OCI-LY1 (cell line): ENCODE results near the gene LITAF.
"Not testable (repeated sequence)": the region's sequence is repeated elsewhere in the genome, so short reads cannot be mapped to it uniquely, and the experiment has no call there.

ENCODE experiments used
- H2AFZ ChIP-seq: fragments of 200-600 bp; sonication (generic), shearing (Covaris generic); 2 replicates; pipeline ENCODE4 v1.6.0; 2014; ENCODE audit warnings: antibody characterized with exemption, mild to moderate bottlenecking, low read length
- H3F3A ChIP-seq: fragments of 200-600 bp; sonication (generic), shearing (Covaris generic); 2 replicates; pipeline ENCODE4 v1.6.0; 2014; ENCODE audit warnings: mild to moderate bottlenecking, antibody characterized with exemption, low read length, moderate library complexity; ENCODE audit not compliant: insufficient read depth
- H3K27ac ChIP-seq: fragments of 200-600 bp; sonication (generic); 2 replicates; pipeline ENCODE4 v1.5.1; 2014; ENCODE audit warnings: low read length, mixed run types, mild to moderate bottlenecking, low read depth; ENCODE audit not compliant: poor library complexity, severe bottlenecking
- H3K27me3 ChIP-seq: fragments of 200-600 bp; sonication (generic); 2 replicates; pipeline ENCODE4 v1.6.0; 2014; ENCODE audit warnings: antibody characterized with exemption, mild to moderate bottlenecking, low read length, moderate library complexity; ENCODE audit not compliant: insufficient read depth
- H3K36me3 ChIP-seq: fragments of 200-600 bp; sonication (generic); 2 replicates; pipeline ENCODE4 v1.6.1; 2014; ENCODE audit warnings: mild to moderate bottlenecking, antibody characterized with exemption, low read length, moderate library complexity, mixed read lengths; ENCODE audit not compliant: insufficient read depth
- H3K4me1 ChIP-seq: fragments of 200-600 bp; sonication (generic); 2 replicates; pipeline ENCODE4 v1.5.1; 2014; ENCODE audit warnings: mild to moderate bottlenecking, low read length, moderate library complexity; ENCODE audit not compliant: insufficient read depth, severe bottlenecking
- H3K4me2 ChIP-seq: fragments of 200-600 bp; sonication (generic), shearing (Covaris generic); 2 replicates; pipeline ENCODE4 v1.6.1; 2014; ENCODE audit warnings: low read length
- H3K4me3 ChIP-seq: fragments of 200-600 bp; sonication (generic); 2 replicates; pipeline ENCODE4 v1.5.1; 2014; ENCODE audit warnings: low read length, low read depth, mild to moderate bottlenecking, mixed read lengths; ENCODE audit not compliant: poor library complexity, severe bottlenecking
- H3K79me2 ChIP-seq: fragments of 200-600 bp; shearing (Covaris generic); 2 replicates; pipeline ENCODE4 v1.6.1; 2016; ENCODE audit warnings: mixed run types, low read length, mixed read lengths; ENCODE audit not compliant: insufficient read depth
- H3K9ac ChIP-seq: fragments of 200-600 bp; sonication (generic), shearing (Covaris generic); 2 replicates; pipeline ENCODE4 v1.6.1; 2014; ENCODE audit warnings: mild to moderate bottlenecking, low read length, mixed read lengths
- H3K9me2 ChIP-seq: fragments of 200-600 bp; sonication (generic), shearing (Covaris generic); 2 replicates; pipeline ENCODE4 v1.6.1; 2014; ENCODE audit warnings: low read depth, mild to moderate bottlenecking, low read length, mixed read lengths
- H3K9me3 ChIP-seq: fragments of 200-600 bp; shearing (Covaris generic); 2 replicates; pipeline ENCODE4 v1.6.1; 2014; ENCODE audit warnings: low read length, mixed read lengths
- H4K20me1 ChIP-seq: fragments of 200-600 bp; sonication (generic), shearing (Covaris generic); 2 replicates; pipeline ENCODE4 v1.6.0; 2016; ENCODE audit warnings: mild to moderate bottlenecking, low read length; ENCODE audit not compliant: insufficient read depth
- EZH2 ChIP-seq: fragments of 200-600 bp; sonication (generic), shearing (Covaris generic); IDR thresholded peaks from 2 replicates; pipeline ENCODE4 v1.8.0; 2017; ENCODE audit warnings: borderline replicate concordance, mixed run types, mild to moderate bottlenecking, antibody characterized with exemption, low read length, moderate library complexity, mixed read lengths
- TF ChIP-seq, protein P1 (sequence below): fragments of 200-600 bp; sonication (generic), shearing (Covaris generic); IDR thresholded peaks from 2 replicates; pipeline ENCODE4 v1.5.1; 2017; ENCODE audit warnings: mild to moderate bottlenecking, antibody characterized with exemption, low read length, moderate library complexity, mixed read lengths

Gene LITAF

DNA sequence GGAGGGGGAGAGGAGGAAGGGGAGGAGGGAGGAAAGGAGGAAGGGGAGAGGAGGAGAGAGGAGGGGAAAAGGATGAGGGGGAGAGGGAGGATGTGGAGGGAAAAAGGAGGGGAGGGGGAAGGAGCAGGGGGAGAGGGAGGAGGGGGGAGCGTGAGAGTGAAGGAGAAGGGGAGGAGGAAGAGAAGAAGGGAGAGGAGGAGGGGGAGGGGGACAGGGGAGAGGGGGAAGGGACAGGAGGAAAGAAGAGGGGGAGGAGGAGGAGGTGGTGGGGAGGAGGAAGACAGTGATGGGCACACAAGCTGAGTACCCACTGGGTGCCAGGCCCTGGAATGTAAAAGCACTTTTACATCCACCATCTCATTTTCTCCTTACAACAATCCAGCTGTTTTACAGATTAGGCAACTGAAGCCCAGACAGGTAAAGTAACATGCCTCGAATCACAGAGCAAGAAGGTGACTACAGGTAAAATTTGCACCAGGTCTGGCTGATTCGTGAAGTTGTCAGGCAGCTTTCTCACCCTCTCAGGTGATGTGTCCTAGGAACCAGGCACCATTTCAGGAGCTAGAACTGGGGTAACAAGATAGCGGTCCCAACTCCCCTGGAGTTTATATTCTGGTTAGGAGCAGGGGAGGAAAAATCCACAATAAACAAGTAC, 10.0 kb upstream of the LITAF start:
- TF ChIP-seq, protein P1, sequence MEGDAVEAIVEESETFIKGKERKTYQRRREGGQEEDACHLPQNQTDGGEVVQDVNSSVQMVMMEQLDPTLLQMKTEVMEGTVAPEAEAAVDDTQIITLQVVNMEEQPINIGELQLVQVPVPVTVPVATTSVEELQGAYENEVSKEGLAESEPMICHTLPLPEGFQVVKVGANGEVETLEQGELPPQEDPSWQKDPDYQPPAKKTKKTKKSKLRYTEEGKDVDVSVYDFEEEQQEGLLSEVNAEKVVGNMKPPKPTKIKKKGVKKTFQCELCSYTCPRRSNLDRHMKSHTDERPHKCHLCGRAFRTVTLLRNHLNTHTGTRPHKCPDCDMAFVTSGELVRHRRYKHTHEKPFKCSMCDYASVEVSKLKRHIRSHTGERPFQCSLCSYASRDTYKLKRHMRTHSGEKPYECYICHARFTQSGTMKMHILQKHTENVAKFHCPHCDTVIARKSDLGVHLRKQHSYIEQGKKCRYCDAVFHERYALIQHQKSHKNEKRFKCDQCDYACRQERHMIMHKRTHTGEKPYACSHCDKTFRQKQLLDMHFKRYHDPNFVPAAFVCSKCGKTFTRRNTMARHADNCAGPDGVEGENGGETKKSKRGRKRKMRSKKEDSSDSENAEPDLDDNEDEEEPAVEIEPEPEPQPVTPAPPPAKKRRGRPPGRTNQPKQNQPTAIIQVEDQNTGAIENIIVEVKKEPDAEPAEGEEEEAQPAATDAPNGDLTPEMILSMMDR = no peak
- no peak for TF ChIP-seq EZH2
- H3K9me3 ChIP-seq = 0 out of 2 replicates have a peak, but pooled peaks cover 2% of the 10 kb centered on the region
- no peak overlapping the region for H2AFZ ChIP-seq
- H3K4me2 ChIP-seq = no peak overlapping the region
- H4K20me1 ChIP-seq = no peaks in the 10 kb centered on the region
- H3K9ac ChIP-seq = no peak overlapping the region
- H3K4me1 ChIP-seq = peaks cover 11% of the 10 kb centered on the region
- no peaks in the 10 kb centered on the region; the same call in 1 of the 2 replicates for H3K27me3 ChIP-seq
- H3K9me2 ChIP-seq = no peaks in the 10 kb centered on the region
- no peaks in the 10 kb centered on the region for H3K79me2 ChIP-seq
- H3K36me3 ChIP-seq = no peaks in the 10 kb centered on the region
- no peak overlapping the region for H3K27ac ChIP-seq
- no peaks in the 10 kb centered on the region for H3F3A ChIP-seq
- H3K4me3 ChIP-seq = no peak overlapping the region

DNA sequence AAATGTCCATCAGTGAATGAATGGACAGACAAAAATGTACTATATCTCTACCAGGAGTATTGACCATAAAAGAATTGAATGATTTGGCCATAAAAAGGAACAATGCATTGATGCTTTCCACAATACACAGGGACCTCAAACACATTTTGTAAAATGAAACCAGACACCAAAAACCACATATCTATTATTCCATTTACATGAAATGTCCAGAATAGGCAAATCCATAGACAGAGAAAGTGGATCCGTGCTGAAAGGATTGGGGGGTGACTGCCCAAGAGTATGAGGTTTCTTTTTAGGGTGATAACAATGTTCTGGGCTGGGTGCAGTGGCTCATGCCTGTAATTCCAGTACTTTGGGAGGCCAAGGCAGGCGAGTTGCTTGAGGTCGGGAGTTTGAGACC, 6.9 kb upstream of the LITAF start:
- Histone ChIP-seq H3K36me3 (no peaks in the 10 kb centered on the region), H3K27ac (no peak overlapping the region), H3K9me3 (no peaks in the 10 kb centered on the region), H4K20me1 (no peaks in the 10 kb centered on the region), H3K4me3 (no peak overlapping the region), H3K9ac (no peak overlapping the region), H3F3A (no peaks in the 10 kb centered on the region), H3K4me1 (peaks cover 11% of the 10 kb centered on the region), H3K9me2 (no peaks in the 10 kb centered on the region), H3K27me3 (no peaks in the 10 kb centered on the region), H3K4me2 (no peak overlapping the region), H3K79me2 (no peaks in the 10 kb centered on the region), H2AFZ (no peak overlapping the region)
- TF ChIP-seq EZH2 = no peak
- TF ChIP-seq, protein P1 = no peak

DNA sequence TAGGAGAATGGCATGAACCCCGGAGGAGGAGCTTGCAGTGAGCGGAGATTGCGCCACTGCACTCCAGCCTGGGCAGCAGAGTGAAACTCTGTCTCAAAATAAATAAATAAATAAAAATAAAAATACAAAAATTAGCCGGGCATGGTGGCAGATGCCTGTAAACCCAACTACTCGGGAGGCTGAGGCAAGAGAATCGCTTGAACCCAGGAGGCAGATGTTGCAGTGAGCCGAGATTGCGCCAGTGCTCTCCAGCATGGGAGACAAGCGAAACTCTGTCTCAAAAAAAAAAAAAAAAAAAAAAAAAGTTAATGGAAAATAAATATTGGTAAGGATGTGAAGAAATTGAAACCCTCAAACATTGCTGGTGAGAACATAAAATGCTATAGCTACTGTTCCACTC, 6.4 kb upstream of the LITAF start:
- not testable (repeated sequence) for H4K20me1 ChIP-seq, H3K9me3 ChIP-seq, H2AFZ ChIP-seq, H3K4me2 ChIP-seq, H3K4me3 ChIP-seq, H3K9ac ChIP-seq, H3F3A ChIP-seq, H3K27me3 ChIP-seq, H3K9me2 ChIP-seq, H3K79me2 ChIP-seq, H3K4me1 ChIP-seq, H3K36me3 ChIP-seq, H3K27ac ChIP-seq

DNA sequence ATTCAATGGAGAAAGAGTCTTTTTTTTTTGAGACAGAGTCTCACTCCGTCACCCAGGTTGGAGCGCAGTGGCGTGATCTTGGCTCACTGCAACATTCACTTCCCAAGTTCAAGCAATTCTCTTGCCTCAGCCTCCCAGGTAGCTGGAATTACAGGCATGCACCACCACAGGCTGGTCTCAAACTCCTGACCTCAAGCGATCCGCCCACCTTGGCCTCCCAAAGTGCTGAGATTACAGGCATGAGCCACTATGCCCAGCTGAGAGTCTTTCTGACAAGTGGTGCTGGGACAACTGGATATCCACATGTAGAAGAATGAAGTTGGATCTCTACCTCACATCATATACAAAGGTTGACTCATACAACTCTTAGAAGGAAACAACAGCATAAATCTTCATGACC, 4.9 kb upstream of the LITAF start:
- not testable (repeated sequence) for H3K9me3 ChIP-seq, H2AFZ ChIP-seq, H4K20me1 ChIP-seq, H3K79me2 ChIP-seq, H3K9ac ChIP-seq, H3K9me2 ChIP-seq, H3K4me3 ChIP-seq, H3K4me1 ChIP-seq, H3F3A ChIP-seq, H3K27me3 ChIP-seq, H3K27ac ChIP-seq, H3K36me3 ChIP-seq, H3K4me2 ChIP-seq
